Activated CD4-positive, alpha-beta T cell treated with anti-CD3 and anti-CD28 coated beads, Interleukin-2, amount 10 ng/mL, durations not matched to agents 7 days and 5 days (primary cell): ENCODE measurements around the gene GJC2. TPM values are rescaled to one million over a fixed set of nuclear protein-coding genes. Genes with fewer than 3 reads are reported as not detected.
A peak's percentile ranks its signal among the peaks of the same experiment; 100 is the strongest.
"Not testable (repeated sequence)": the region's sequence is repeated elsewhere in the genome, so short reads cannot be mapped to it uniquely, and the experiment has no call there.

ENCODE experiments used
- CTCF ChIA-PET: fragments of 350-600 bp; sonication (Branson Sonifier 250); formaldehyde crosslinking; loops from one replicate; lab custom pipeline; 2021; ENCODE audit warnings: antibody characterized with exemption; lab: Charles Lee
- POLR2A ChIA-PET: fragments of 350-600 bp; sonication (Branson Sonifier 250); formaldehyde crosslinking; loops from one replicate; lab custom pipeline; 2021; ENCODE audit warnings: antibody characterized with exemption; lab: Charles Lee
- DNase-seq: peaks from one replicate; pipeline ENCODE4 v3.0.0-alpha.2; 2020
- H3K27ac Mint-ChIP-seq: one replicate; pipeline ENCODE4 v1.8.0; 2021; ENCODE audit warnings: mild to moderate bottlenecking, moderate library complexity, mixed read lengths
- H3K27me3 Mint-ChIP-seq: one replicate; pipeline ENCODE4 v1.8.0; 2021; ENCODE audit warnings: mixed read lengths
- H3K36me3 Mint-ChIP-seq: one replicate; pipeline ENCODE4 v1.8.0; 2021; ENCODE audit warnings: low read depth, mixed read lengths
- H3K4me1 Mint-ChIP-seq: one replicate; pipeline ENCODE4 v1.8.0; 2021; ENCODE audit warnings: mixed read lengths
- H3K4me3 Mint-ChIP-seq: one replicate; pipeline ENCODE4 v1.8.0; 2021; ENCODE audit warnings: mild to moderate bottlenecking, moderate library complexity, mixed read lengths
- H3K9me3 Mint-ChIP-seq: one replicate; pipeline ENCODE4 v1.8.0; 2021; ENCODE audit warnings: mixed read lengths
- total RNA-seq, 2 experiments: library from RNA; stranded (reverse); gene quantifications; one replicate each; pipeline ENCODE4 v1.2.3, GENCODE V29; 2021

The GJC2 gene
- total RNA-seq, 2 experiments from 2014 or later, result 0.40 to 0.62 TPM

GRCh38 chr1:228108055-228108690, 41.6 kb upstream of the GJC2 start:
- no peaks in the 10 kb centered on the region for H3K9me3 Mint-ChIP-seq
- no peak for DNase-seq
- peak overlapping the region; percentile 96 for H3K27ac Mint-ChIP-seq
- H3K4me3 Mint-ChIP-seq, result peak overlapping the region; percentile 92
- no peaks in the 10 kb centered on the region for H3K27me3 Mint-ChIP-seq
- H3K36me3 Mint-ChIP-seq, result peaks cover 9% of the 10 kb centered on the region
- ChIA-PET POLR2A (no interaction called here), CTCF (interaction anchor here (0.5 to 1.0 kb wide), 2 partner anchors 30 to 58 kb away, joined by 3 read pairs; no protein-coding TSS in a partner anchor)
- peaks cover 43% of the 10 kb centered on the region for H3K4me1 Mint-ChIP-seq

GRCh38 chr1:228108742-228109072, 41.0 kb upstream of the GJC2 start:
- Mint-ChIP-seq H3K27ac (peak overlapping the region; percentile 96), H3K27me3 (no peaks in the 10 kb centered on the region), H3K4me3 (peak overlapping the region; percentile 92), H3K9me3 (no peaks in the 10 kb centered on the region), H3K4me1 (peaks cover 38% of the 10 kb centered on the region), H3K36me3 (peaks cover 6% of the 10 kb centered on the region)
- CTCF ChIA-PET, result interaction anchor here (1.3 kb wide), 1 partner anchor 57 kb away, joined by 3 read pairs; the partner anchor contains the start of gene IBA57
- POLR2A ChIA-PET, result no interaction called here
- no peak for DNase-seq

GRCh38 chr1:228109073-228109961, 40.4 kb upstream of the GJC2 start, which contains the start of gene MRPL55:
Gene MRPL55, minus strand, starts transcription at chr1:228109299. Its CDS starts 1,039 bp downstream, at chr1:228108260.
- H3K9me3 Mint-ChIP-seq, result no peaks in the 10 kb centered on the region
- no peaks in the 10 kb centered on the region for H3K27me3 Mint-ChIP-seq
- ChIA-PET POLR2A (no interaction called here), CTCF (interaction anchor here (0.6 to 1.5 kb wide), 6 partner anchors 9 to 410 kb away, joined by 3 to 7 read pairs (median 3); partner anchors contain the start of gene IBA57)
- H3K36me3 Mint-ChIP-seq, result peaks cover 6% of the 10 kb centered on the region
- DNase-seq, result peak; percentile 97
- peak within 1 kb of the TSS; percentile 92 for H3K4me3 Mint-ChIP-seq
- peaks cover 31% of the 10 kb centered on the region for H3K4me1 Mint-ChIP-seq
- peak within 1 kb of the TSS; percentile 96 for H3K27ac Mint-ChIP-seq

- peak overlapping the region; percentile 92 for H3K4me3 Mint-ChIP-seq
- no peak for DNase-seq
- H3K36me3 Mint-ChIP-seq, result peaks cover 3% of the 10 kb centered on the region
- POLR2A ChIA-PET, result no interaction called here
- CTCF ChIA-PET, result interaction anchor here (1.1 to 1.5 kb wide), 6 partner anchors 9 to 56 kb away, joined by 3 to 7 read pairs (median 3); partner anchors contain the start of genes ARF1 and IBA57
- peak overlapping the region; percentile 96 for H3K27ac Mint-ChIP-seq
- H3K9me3 Mint-ChIP-seq, result no peaks in the 10 kb centered on the region
- H3K4me1 Mint-ChIP-seq, result peaks cover 24% of the 10 kb centered on the region
- no peaks in the 10 kb centered on the region for H3K27me3 Mint-ChIP-seq
These were observed 39.7 kb upstream of the GJC2 start for GRCh38 chr1:228109962-228110488.

GRCh38 chr1:228110556-228110955, 39.2 kb upstream of the GJC2 start:
- Mint-ChIP-seq H3K27ac (no peak overlapping the region), H3K9me3 (no peaks in the 10 kb centered on the region), H3K4me3 (no peak overlapping the region), H3K36me3 (peaks cover 3% of the 10 kb centered on the region), H3K4me1 (peaks cover 24% of the 10 kb centered on the region), H3K27me3 (no peaks in the 10 kb centered on the region)
- ChIA-PET CTCF (interaction anchor here (1.1 to 1.5 kb wide), 6 partner anchors 8 to 56 kb away, joined by 3 to 7 read pairs (median 3); partner anchors contain the start of gene ARF1), POLR2A (no interaction called here)
- DNase-seq, result no peak

GRCh38 chr1:228111315-228111714, 38.4 kb upstream of the GJC2 start:
- H3K9me3 Mint-ChIP-seq, H3K36me3 Mint-ChIP-seq, H3K27ac Mint-ChIP-seq, H3K4me3 Mint-ChIP-seq, POLR2A ChIA-PET, DNase-seq, H3K27me3 Mint-ChIP-seq: not testable (repeated sequence)
- CTCF ChIA-PET, result interaction anchor here (1.3 to 1.5 kb wide), 2 partner anchors 29 to 55 kb away, joined by 3 read pairs; partner anchors contain the start of gene ARF1
- H3K4me1 Mint-ChIP-seq, result peaks cover 24% of the 10 kb centered on the region

GRCh38 chr1:228112167-228112566, 37.6 kb upstream of the GJC2 start:
- Mint-ChIP-seq H3K4me3 (no peak overlapping the region), H3K27ac (no peak overlapping the region), H3K36me3 (no peaks in the 10 kb centered on the region), H3K9me3 (no peaks in the 10 kb centered on the region), H3K27me3 (no peaks in the 10 kb centered on the region), H3K4me1 (peaks cover 23% of the 10 kb centered on the region)
- DNase-seq, result no peak
- POLR2A ChIA-PET, result no interaction called here
- CTCF ChIA-PET, result interaction anchor here (1.2 to 1.5 kb wide), 2 partner anchors 19 to 55 kb away, joined by 3 to 5 read pairs; no protein-coding TSS in a partner anchor

GRCh38 chr1:228112617-228113016, 37.1 kb upstream of the GJC2 start:
- POLR2A ChIA-PET, result no interaction called here
- CTCF ChIA-PET, result interaction anchor here (1.2 kb wide), 1 partner anchor 18 kb away, joined by 5 read pairs; no protein-coding TSS in a partner anchor
- H3K4me3 Mint-ChIP-seq, result no peak overlapping the region
- peaks cover 3% of the 10 kb centered on the region for H3K36me3 Mint-ChIP-seq
- H3K9me3 Mint-ChIP-seq, result peaks cover 3% of the 10 kb centered on the region
- H3K27me3 Mint-ChIP-seq, result no peaks in the 10 kb centered on the region
- no peak for DNase-seq
- H3K27ac Mint-ChIP-seq, result no peak overlapping the region
- peaks cover 22% of the 10 kb centered on the region for H3K4me1 Mint-ChIP-seq

GRCh38 chr1:228114827-228115226, 34.9 kb upstream of the GJC2 start:
- Mint-ChIP-seq H3K27me3 (no peaks in the 10 kb centered on the region), H3K27ac (no peak overlapping the region), H3K36me3 (peaks cover 7% of the 10 kb centered on the region), H3K4me1 (peaks cover 7% of the 10 kb centered on the region), H3K9me3 (peaks cover 11% of the 10 kb centered on the region), H3K4me3 (no peak overlapping the region)
- CTCF ChIA-PET, result interaction anchor here (1.7 kb wide), 1 partner anchor 16 kb away, joined by 4 read pairs; no protein-coding TSS in a partner anchor
- POLR2A ChIA-PET, result no interaction called here
- no peak for DNase-seq

GRCh38 chr1:228117335-228117734, 32.4 kb upstream of the GJC2 start:
- Mint-ChIP-seq H3K4me3 (no peak overlapping the region), H3K27ac (no peak overlapping the region), H3K27me3 (no peaks in the 10 kb centered on the region), H3K9me3 (peaks cover 14% of the 10 kb centered on the region), H3K4me1 (peaks cover 7% of the 10 kb centered on the region), H3K36me3 (peaks cover 11% of the 10 kb centered on the region)
- ChIA-PET CTCF (no interaction called here), POLR2A (no interaction called here)
- DNase-seq, result no peak

- POLR2A ChIA-PET, result no interaction called here
These were observed 31.7 kb upstream of the GJC2 start for GRCh38 chr1:228118040-228118439.

GRCh38 chr1:228120351-228120750, 29.4 kb upstream of the GJC2 start:
- Mint-ChIP-seq H3K36me3 (peaks cover 11% of the 10 kb centered on the region), H3K9me3 (peaks cover 14% of the 10 kb centered on the region), H3K27ac (no peak overlapping the region), H3K4me1 (peaks cover 8% of the 10 kb centered on the region), H3K27me3 (no peaks in the 10 kb centered on the region), H3K4me3 (no peak overlapping the region)
- no peak for DNase-seq
- POLR2A ChIA-PET, result no interaction called here
- CTCF ChIA-PET, result interaction anchor here (3.5 kb wide), 1 partner anchor 46 kb away, joined by 12 read pairs; the partner anchor contains the start of gene IBA57

More at GRCh38 chr1:228118040-228118439, 31.7 kb upstream of the GJC2 start:
- CTCF ChIA-PET, result interaction anchor here (1.0 kb wide), 1 partner anchor 8 kb away, joined by 4 read pairs; no protein-coding TSS in a partner anchor
- peaks cover 11% of the 10 kb centered on the region for H3K36me3 Mint-ChIP-seq
- no peak overlapping the region for H3K4me3 Mint-ChIP-seq
- no peak for DNase-seq
- H3K27ac Mint-ChIP-seq, result no peak overlapping the region
- H3K27me3 Mint-ChIP-seq, result no peaks in the 10 kb centered on the region
- H3K9me3 Mint-ChIP-seq, result peaks cover 14% of the 10 kb centered on the region
- peaks cover 7% of the 10 kb centered on the region for H3K4me1 Mint-ChIP-seq
